AG04449 (cell line): Measurements from ENCODE around the gene PEG3.

ENCODE experiments used
- CTCF ChIA-PET: fragments of 350-600 bp; formaldehyde crosslinking; extraction: SDS; loops from one replicate; lab custom pipeline; 2021; ENCODE audit warnings: antibody characterized with exemption; lab: Yijun Ruan, JAX
- POLR2A ChIA-PET: fragments of 400-600, 350-600 bp; formaldehyde crosslinking; extraction: SDS; loops from one replicate; lab custom pipeline; 2020; ENCODE audit warnings: antibody characterized with exemption, inconsistent platforms; lab: Yijun Ruan, JAX
- DNase-seq: peaks from one replicate; pipeline ENCODE4 v3.0.0-alpha.2; 2010; ENCODE audit warnings: low read depth, low spot score
- H3K4me3 ChIP-seq: 2 replicates; pipeline ENCODE4 v1.5.1; 2011; ENCODE audit warnings: low read depth, mild to moderate bottlenecking, control low read depth, low read length
- TF ChIP-seq, protein P1 (sequence below): IDR thresholded peaks from one replicate; pipeline ENCODE4 v1.5.1; 2011; ENCODE audit warnings: mild to moderate bottlenecking, moderate library complexity, low read length, control low read depth, inconsistent platforms; ENCODE audit not compliant: insufficient read depth; ENCODE audit errors: missing control alignments

PEG3 gene

DNA sequence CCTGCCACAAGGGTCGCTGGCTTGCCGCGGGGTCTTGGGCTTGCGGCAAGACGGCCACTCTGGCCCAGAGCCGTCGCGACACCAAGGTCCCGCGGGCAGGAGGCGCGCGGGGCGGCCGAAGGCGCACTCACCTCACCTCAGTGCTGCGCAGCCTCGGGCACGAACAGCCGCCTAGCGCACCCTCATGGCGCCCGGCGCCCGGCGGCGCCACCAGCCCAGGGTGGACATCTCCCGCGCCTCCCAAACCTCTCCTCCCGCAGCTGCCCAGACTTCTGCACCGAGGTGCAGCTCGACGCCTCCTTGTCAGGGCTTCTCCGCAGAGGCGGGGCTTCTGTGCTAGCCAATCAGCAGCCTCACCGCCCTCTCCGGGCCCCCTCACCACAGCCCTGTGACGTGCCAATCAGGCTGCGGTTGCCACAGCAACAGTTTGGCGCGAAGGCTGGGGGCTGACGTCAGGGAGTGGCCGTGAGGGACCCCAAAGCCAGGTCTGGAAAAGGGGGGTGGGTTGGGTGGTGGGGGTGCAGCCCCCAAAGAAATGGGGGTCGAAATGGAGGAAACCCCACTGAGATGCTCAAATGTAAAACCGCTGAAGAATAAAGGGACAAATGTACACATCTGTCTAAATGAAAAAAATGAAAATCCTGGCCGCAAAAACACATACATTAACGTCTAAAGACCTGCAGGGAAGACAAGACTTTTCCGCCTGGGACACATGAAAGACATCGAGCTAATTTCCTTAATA lies at the start of gene PEG3, which contains the start of gene ZIM2:
Gene PEG3 (minus strand): TSS at position 276 of the 742 bp plus-strand sequence. CDS start 16,071 bp downstream, outside the sequence.
Gene ZIM2 (minus strand): TSS at position 276 of the 742 bp plus-strand sequence. CDS start 16,449 bp downstream, outside the sequence.
- POLR2A ChIA-PET = no interaction called here
- TF ChIP-seq, protein P1, sequence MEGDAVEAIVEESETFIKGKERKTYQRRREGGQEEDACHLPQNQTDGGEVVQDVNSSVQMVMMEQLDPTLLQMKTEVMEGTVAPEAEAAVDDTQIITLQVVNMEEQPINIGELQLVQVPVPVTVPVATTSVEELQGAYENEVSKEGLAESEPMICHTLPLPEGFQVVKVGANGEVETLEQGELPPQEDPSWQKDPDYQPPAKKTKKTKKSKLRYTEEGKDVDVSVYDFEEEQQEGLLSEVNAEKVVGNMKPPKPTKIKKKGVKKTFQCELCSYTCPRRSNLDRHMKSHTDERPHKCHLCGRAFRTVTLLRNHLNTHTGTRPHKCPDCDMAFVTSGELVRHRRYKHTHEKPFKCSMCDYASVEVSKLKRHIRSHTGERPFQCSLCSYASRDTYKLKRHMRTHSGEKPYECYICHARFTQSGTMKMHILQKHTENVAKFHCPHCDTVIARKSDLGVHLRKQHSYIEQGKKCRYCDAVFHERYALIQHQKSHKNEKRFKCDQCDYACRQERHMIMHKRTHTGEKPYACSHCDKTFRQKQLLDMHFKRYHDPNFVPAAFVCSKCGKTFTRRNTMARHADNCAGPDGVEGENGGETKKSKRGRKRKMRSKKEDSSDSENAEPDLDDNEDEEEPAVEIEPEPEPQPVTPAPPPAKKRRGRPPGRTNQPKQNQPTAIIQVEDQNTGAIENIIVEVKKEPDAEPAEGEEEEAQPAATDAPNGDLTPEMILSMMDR = no peak
- CTCF ChIA-PET = no interaction called here
- DNase-seq = no peak
- H3K4me3 ChIP-seq = no peak within 1 kb of the TSS

DNA sequence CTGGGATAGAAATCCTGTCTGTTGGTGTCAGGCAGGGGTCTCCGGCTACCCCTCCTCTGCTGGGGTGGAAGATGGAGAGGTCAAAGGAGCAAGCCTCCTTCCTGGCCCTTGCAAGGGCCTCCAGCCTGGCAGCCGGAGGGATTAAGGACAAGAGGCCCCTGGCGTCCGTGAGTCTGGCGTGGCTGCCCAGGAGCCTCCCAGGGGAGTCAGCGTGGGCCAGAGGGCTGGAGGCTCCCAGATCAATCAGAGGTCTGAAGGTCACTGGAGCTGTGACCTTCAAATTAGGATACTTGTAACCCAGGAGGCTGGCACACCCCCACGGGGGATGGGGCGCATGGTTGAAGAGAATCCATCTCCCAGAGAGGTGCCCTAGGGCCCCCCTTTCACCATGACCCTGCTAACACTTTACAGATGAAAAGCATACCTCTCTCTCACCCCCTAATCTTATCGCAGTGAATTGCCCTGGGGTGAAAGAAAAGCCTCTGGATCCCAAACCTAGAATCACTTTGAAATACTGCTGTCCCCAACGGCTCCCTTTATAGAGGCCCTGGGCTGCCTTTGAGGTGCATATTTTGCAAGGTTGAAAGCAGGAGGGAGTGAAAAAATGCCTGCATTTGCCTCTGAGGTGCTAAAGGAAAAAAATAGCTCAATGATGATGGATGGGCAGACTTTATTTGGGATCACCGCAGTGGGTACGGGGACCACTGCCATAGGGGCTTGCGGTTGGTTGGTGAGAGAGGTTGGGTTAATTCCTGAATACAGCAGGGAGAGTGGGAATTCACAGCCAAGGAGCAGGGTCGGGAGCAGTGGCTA lies 44.9 kb upstream of the PEG3 start:
- POLR2A ChIA-PET = no interaction called here
- CTCF ChIA-PET = no interaction called here
- no peak for DNase-seq
- no peak overlapping the region for H3K4me3 ChIP-seq
- TF ChIP-seq, protein P1 = no peak

DNA sequence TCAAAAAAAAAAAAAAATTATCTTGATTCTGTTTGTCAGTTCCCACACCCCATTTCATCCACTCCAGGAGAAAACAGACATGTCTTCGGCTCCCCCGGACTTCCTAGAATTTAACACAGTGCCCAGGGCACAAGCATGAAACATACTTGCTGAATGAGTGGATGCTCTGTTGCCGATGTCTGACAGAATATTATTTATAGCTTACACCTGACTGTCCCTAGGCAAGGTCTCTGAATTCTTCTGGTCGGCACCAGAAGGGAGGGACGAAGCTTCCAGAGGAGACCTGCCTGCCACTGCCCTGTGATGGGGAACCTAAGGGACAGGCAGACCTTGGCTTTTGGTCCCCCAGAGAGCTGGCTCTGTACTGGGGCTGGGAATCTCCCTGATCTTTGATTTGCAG lies 43.9 kb upstream of the PEG3 start:
- ChIA-PET POLR2A (no interaction called here), CTCF (no interaction called here)
- H3K4me3 ChIP-seq = no peak overlapping the region
- TF ChIP-seq, protein P1 = no peak
- DNase-seq = no peak

DNA sequence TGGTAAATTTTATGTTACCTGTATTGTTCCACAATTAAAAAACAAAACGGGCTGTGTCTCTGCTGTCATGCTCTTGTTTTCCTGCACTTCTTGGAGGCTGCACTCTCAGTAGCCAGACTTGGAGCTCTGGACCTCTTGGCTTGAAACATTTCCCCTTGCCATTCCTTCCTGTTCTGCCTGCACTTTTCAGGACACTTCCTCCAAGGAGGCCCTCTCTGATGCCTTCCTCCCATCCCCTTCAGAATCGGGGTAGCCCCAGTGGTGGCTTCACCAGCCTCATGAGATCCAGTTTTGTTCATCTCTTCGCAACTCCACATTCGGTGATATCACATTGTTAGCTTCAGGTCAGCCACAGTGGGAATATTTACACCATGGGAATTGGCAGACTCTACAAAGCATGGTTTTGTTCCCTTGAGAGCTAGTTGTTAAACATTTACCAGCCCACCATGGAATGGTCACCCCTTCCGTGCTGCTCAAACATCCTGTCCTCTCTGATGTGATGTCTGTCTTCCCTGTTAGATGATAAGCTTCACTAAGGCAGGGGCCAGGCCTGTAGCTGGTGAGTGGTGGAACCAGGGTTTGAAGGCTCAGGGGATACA lies 40.2 kb upstream of the PEG3 start:
- ChIA-PET CTCF (no interaction called here), POLR2A (no interaction called here)
- TF ChIP-seq, protein P1 = no peak
- no peak for DNase-seq
- no peak overlapping the region for H3K4me3 ChIP-seq

DNA sequence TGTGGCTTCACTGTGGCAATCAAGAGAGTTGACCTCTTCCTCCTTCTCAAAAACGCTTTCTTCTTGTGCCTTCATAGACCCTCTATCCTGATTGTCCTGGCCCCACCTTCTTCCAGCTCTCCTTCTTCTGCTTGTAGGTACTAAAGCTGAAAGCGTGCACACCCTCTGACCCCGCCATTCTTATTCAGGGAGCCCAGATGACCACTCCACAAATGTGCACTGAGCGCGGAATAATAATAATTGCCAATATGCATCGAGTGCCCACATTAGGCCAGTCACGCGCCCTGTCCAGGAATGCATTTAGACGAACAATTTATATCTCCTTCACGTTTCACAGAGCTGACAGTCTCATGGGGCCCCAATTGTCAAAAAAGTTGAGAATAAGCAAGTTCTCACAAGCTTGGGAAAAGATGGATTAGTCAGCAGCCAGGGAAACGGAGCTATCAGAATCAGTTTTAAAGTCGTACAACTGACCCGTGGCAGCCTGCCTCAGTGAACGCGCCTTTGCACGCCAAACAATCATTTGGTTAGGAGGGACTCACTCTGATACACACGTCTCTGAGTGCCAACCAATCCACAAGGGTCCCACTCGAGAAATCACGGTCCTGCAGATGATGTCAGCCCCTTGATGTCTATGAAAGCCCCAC lies 36.7 kb upstream of the PEG3 start:
- DNase-seq = no peak
- CTCF ChIA-PET = no interaction called here
- POLR2A ChIA-PET = no interaction called here
- TF ChIP-seq, protein P1 = no peak
- no peak overlapping the region for H3K4me3 ChIP-seq
